SU-DHL-6 (cell line): ENCODE measurements around the gene APLP1.

Experiments
- CTCF ChIP-seq: fragments of 200-600 bp; sonication (generic); IDR thresholded peaks from one replicate; pipeline ENCODE4 v1.5.1; 2017; ENCODE audit warnings: antibody characterized with exemption, mild to moderate bottlenecking, low read length, moderate library complexity; ENCODE audit not compliant: insufficient read depth, poor library complexity, severe bottlenecking
- EZH2phosphoT487 ChIP-seq: fragments of 200-600 bp; sonication (generic), shearing (Covaris generic); conservative IDR thresholded peaks from 2 replicates; pipeline ENCODE4 v1.6.1; 2018; ENCODE audit warnings: mild to moderate bottlenecking, antibody characterized with exemption, low read length, moderate library complexity, mixed read lengths

GRCh38 chr19:35860818-35861639 is 7.3 kb upstream of the APLP1 start:
- no peak for TF ChIP-seq CTCF
- TF ChIP-seq EZH2phosphoT487 = no peak
